Astrocyte (in vitro differentiated cells and primary cell): Measurements from ENCODE around the gene ALDH1B1.

Source experiments
- CTCF ChIP-seq: IDR thresholded peaks from 2 replicates; pipeline ENCODE4 v1.5.1; 2011; ENCODE audit warnings: low read depth, mild to moderate bottlenecking, inconsistent platforms, low read length, moderate library complexity; ENCODE audit not compliant: insufficient read depth
- EZH2 ChIP-seq: IDR thresholded peaks from 2 replicates; pipeline ENCODE4 v1.6.1; 2012; ENCODE audit warnings: mild to moderate bottlenecking, low read length, inconsistent platforms; ENCODE audit not compliant: insufficient read depth

- no peak for TF ChIP-seq EZH2
- no peak for TF ChIP-seq CTCF
These were observed 23.4 kb downstream of the ALDH1B1 start for GRCh38 chr9:38415856-38416255.
